ENCODE measurements around the gene RSPH3. TPM values are rescaled to one million over a fixed set of nuclear protein-coding genes. Genes with fewer than 3 reads are reported as not detected.

The RSPH3 gene
- total and polyA plus RNA-seq, 10 of the 15 experiments (the other 5 are each of a cell fraction or from before 2014, with no cell fraction given), result 0.40 to 3.5 (median 1.4) TPM

- no peak for DNase-seq (ENCODE audit: low read depth, low spot score)
- H3K27ac ChIP-seq (ENCODE audit: control insufficient read depth, insufficient read depth), result no peak overlapping the region
- peaks cover 10 to 20% of the 10 kb centered on the region in 2 experiments; a peak in 3 of 4 replicates for H3K36me3 ChIP-seq (ENCODE audit: control insufficient read depth in 2 of 2, insufficient read depth in 2 of 2, low read length in 1 of 2)
- H3K79me2 ChIP-seq (ENCODE audit: control insufficient read depth, insufficient read depth, low read length), result no peaks in the 10 kb centered on the region
- no peaks in the 10 kb centered on the region for H3K27me3 ChIP-seq (replicated peaks in 1 of 2; ENCODE audit: control insufficient read depth in 2 of 2, insufficient read depth in 2 of 2, low read length in 1 of 2)
- H3K4me2 ChIP-seq (ENCODE audit: control insufficient read depth, insufficient read depth), result no peak overlapping the region
- no peak for ATAC-seq
- FAIRE-seq, result no peak
- H3K9me3 ChIP-seq (replicated peaks; ENCODE audit: control insufficient read depth, insufficient read depth, low read length), result no peaks in the 10 kb centered on the region
- 92% methylated on average over 14 of the region's 14 CpGs for WGBS (ENCODE audit: insufficient coverage, insufficient replicate concordance, low lambda C conversion rate, missing lambda C conversion rate)
- POLR2A ChIA-PET, result interaction anchor here (1.1 to 1.3 kb wide), 2 partner anchors 26 kb away, joined by 3 to 5 read pairs; no protein-coding TSS in a partner anchor
- no TSS peak for BruUV-seq (replicated peaks)
- RAD21 ChIA-PET (ENCODE audit: unreplicated experiment), result interaction anchor here (9.6 kb wide), 1 partner anchor 70 kb away, joined by 298 read pairs; no protein-coding TSS in a partner anchor
- peaks cover 27% of the 10 kb centered on the region for H3K4me1 ChIP-seq (ENCODE audit: control insufficient read depth, insufficient read depth, low read length)
- no peak overlapping the region for H2AFZ ChIP-seq (ENCODE audit: control insufficient read depth, low read depth, low read length)
- in situ Hi-C loops (cut with MboI) (no loop called here), intact Hi-C loops (cut with micrococcal nuclease; ENCODE audit: unreplicated experiment) (no loop called here)
- SMC1A ChIA-PET (ENCODE audit: uncharacterized antibody, unreplicated experiment), result interaction anchor here (2.3 to 14.9 kb wide), 2 partner anchors 27 to 68 kb away, joined by 4 to 194 read pairs; no protein-coding TSS in a partner anchor
- no peak for TF ChIP-seq NFYA (IDR thresholded peaks at IDR 0.05; ENCODE audit: borderline replicate concordance, low read depth, low read length)
- no peak for TF ChIP-seq PAX5 (IDR thresholded peaks at IDR 0.05; ENCODE audit: borderline replicate concordance, low read depth, low read length)
- TF ChIP-seq, protein P1, sequence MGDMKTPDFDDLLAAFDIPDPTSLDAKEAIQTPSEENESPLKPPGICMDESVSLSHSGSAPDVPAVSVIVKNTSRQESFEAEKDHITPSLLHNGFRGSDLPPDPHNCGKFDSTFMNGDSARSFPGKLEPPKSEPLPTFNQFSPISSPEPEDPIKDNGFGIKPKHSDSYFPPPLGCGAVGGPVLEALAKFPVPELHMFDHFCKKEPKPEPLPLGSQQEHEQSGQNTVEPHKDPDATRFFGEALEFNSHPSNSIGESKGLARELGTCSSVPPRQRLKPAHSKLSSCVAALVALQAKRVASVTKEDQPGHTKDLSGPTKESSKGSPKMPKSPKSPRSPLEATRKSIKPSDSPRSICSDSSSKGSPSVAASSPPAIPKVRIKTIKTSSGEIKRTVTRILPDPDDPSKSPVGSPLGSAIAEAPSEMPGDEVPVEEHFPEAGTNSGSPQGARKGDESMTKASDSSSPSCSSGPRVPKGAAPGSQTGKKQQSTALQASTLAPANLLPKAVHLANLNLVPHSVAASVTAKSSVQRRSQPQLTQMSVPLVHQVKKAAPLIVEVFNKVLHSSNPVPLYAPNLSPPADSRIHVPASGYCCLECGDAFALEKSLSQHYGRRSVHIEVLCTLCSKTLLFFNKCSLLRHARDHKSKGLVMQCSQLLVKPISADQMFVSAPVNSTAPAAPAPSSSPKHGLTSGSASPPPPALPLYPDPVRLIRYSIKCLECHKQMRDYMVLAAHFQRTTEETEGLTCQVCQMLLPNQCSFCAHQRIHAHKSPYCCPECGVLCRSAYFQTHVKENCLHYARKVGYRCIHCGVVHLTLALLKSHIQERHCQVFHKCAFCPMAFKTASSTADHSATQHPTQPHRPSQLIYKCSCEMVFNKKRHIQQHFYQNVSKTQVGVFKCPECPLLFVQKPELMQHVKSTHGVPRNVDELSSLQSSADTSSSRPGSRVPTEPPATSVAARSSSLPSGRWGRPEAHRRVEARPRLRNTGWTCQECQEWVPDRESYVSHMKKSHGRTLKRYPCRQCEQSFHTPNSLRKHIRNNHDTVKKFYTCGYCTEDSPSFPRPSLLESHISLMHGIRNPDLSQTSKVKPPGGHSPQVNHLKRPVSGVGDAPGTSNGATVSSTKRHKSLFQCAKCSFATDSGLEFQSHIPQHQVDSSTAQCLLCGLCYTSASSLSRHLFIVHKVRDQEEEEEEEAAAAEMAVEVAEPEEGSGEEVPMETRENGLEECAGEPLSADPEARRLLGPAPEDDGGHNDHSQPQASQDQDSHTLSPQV (IDR thresholded peaks at IDR 0.05), result no peak
- CTCF ChIA-PET, result interaction anchor here (0.7 to 16.7 kb wide), 3 partner anchors 14 to 68 kb away, joined by 4 to 481 read pairs (median 12); no protein-coding TSS in a partner anchor
- no peaks in the 10 kb centered on the region for H4K20me1 ChIP-seq (ENCODE audit: control insufficient read depth, insufficient read depth)
- no peak overlapping the region for H3K4me3 ChIP-seq
- H3K9ac ChIP-seq (ENCODE audit: control insufficient read depth, insufficient read depth, low read length), result no peak overlapping the region
These were observed 36.7 kb upstream of the RSPH3 start for GRCh38 chr6:159036673-159037072.

All from GM12878 (cell line).